Measurements from ENCODE around the gene MT1B.

GRCh38 chr16:56604966-56605365 is 46.7 kb upstream of the MT1B start:
- TF ChIP-seq POLR2AphosphoS5 (IDR thresholded peaks at IDR 0.05) (no peak), CTCF (IDR thresholded peaks at IDR 0.05; ENCODE audit: poor library complexity, severe bottlenecking) (no peak)
